AG04449 (cell line): ENCODE results near the gene SNX12.
"Not testable (repeated sequence)": the region's sequence is repeated elsewhere in the genome, so short reads cannot be mapped to it uniquely, and the experiment has no call there.

Experiments
- CTCF ChIA-PET: fragments of 350-600 bp; formaldehyde crosslinking; extraction: SDS; loops from one replicate; lab custom pipeline; 2021; ENCODE audit warnings: antibody characterized with exemption; lab: Yijun Ruan, JAX
- POLR2A ChIA-PET: fragments of 400-600, 350-600 bp; formaldehyde crosslinking; extraction: SDS; loops from one replicate; lab custom pipeline; 2020; ENCODE audit warnings: antibody characterized with exemption, inconsistent platforms; lab: Yijun Ruan, JAX
- DNase-seq: peaks from one replicate; pipeline ENCODE4 v3.0.0-alpha.2; 2010; ENCODE audit warnings: low read depth, low spot score
- H3K4me3 ChIP-seq: 2 replicates; pipeline ENCODE4 v1.5.1; 2011; ENCODE audit warnings: low read depth, mild to moderate bottlenecking, control low read depth, low read length
- TF ChIP-seq, protein P1 (sequence below): IDR thresholded peaks from one replicate; pipeline ENCODE4 v1.5.1; 2011; ENCODE audit warnings: mild to moderate bottlenecking, moderate library complexity, low read length, control low read depth, inconsistent platforms; ENCODE audit not compliant: insufficient read depth; ENCODE audit errors: missing control alignments

SNX12 gene

DNA sequence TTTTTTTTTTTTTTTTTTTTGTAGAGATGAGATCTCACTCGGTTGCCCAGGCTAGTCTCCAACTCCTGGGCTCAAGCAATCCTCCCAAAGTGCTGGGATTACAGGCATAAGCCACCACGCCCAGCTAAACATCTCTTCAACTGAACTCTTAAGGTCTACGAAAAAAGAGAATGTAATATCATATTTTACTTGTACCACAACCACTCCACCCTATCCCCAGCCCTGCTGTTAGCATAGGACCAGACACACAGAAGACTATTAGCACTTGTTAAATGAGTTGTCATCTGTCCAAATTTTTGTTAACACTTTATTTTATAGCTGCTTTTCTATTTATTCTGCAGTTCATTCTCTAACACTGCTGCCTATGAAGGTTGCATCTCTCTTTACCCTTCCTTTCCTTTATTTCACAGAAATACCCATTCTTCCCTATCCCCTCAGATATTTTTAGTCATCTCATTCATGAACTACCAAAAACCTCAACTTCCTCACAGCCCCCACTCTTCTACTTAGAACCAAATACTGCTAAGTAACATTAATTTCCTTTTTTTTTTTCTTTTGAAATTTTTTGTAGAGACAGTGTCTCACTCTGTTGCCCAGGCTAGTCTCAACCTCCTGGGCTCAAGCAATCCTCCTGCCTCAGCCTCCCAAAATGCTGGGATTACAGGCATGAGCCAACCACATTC lies 10.1 kb downstream of the SNX12 start:
- no peak for DNase-seq
- TF ChIP-seq, protein P1, sequence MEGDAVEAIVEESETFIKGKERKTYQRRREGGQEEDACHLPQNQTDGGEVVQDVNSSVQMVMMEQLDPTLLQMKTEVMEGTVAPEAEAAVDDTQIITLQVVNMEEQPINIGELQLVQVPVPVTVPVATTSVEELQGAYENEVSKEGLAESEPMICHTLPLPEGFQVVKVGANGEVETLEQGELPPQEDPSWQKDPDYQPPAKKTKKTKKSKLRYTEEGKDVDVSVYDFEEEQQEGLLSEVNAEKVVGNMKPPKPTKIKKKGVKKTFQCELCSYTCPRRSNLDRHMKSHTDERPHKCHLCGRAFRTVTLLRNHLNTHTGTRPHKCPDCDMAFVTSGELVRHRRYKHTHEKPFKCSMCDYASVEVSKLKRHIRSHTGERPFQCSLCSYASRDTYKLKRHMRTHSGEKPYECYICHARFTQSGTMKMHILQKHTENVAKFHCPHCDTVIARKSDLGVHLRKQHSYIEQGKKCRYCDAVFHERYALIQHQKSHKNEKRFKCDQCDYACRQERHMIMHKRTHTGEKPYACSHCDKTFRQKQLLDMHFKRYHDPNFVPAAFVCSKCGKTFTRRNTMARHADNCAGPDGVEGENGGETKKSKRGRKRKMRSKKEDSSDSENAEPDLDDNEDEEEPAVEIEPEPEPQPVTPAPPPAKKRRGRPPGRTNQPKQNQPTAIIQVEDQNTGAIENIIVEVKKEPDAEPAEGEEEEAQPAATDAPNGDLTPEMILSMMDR: no peak
- ChIA-PET CTCF (no interaction called here), POLR2A (no interaction called here)
- no peak overlapping the region for H3K4me3 ChIP-seq

DNA sequence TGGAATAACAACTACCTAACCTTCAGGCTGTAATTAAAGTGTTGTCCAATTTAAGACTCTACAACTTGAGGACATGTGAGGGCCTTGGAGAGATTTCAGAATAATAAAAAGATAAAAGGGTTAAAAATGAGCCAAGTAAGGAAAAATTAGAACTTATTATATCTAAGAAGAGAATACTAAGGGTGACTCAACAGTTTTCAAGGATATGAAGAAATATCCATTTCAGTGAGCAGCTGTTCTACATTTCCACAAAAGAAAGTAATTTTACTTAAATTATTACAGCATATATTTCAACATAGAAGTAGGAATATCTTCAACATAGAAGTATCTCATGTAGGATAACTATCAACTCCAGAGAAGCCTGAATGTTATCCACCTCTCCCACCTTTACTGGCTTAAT lies 11.3 kb downstream of the SNX12 start:
- TF ChIP-seq, protein P1: no peak
- ChIA-PET CTCF (no interaction called here), POLR2A (no interaction called here)
- no peak for DNase-seq
- no peak overlapping the region for H3K4me3 ChIP-seq

DNA sequence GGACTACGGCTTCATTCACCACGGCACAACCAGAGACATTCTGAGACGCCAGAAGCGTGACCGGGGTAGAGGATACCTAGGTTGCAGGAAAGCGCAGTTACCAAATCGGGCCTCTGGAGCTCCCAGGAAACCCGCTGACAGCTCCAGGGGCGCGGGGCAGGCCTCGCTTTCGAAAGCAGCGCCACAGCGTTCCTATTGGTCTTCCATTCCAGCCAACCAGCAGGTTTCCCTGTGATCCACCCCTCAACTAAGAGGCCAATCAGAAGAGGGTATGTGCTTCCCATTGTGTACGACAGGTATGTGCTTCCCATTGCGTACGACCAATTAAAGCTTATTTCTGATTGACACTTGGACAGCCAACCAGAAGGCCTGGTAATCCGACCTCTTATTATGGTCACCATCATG lies 14.9 kb downstream of the SNX12 start:
- POLR2A ChIA-PET: no interaction called here
- DNase-seq: no peak
- CTCF ChIA-PET: no interaction called here
- no peak overlapping the region for H3K4me3 ChIP-seq
- TF ChIP-seq, protein P1: no peak

DNA sequence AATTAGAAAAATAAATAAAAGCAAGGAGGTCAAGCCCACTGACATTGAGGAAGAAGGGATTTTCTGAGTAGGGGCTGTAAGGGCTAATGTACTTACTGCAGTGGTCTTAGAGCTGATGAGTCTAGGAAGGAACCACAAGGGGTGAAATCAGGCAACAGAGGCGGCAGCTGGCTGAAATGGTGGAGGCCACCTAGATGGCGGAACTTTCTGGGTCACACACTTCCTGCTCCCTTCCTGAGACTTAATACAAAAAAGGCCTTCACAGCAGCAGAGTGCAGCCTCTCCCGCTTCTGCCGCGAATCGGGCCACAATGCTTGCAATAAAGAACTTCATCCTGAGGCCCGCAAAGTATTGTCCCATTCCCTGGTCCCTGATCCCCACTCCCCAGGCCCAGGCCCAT lies 15.4 kb downstream of the SNX12 start:
- TF ChIP-seq, protein P1: no peak
- DNase-seq: no peak
- no peak overlapping the region for H3K4me3 ChIP-seq
- POLR2A ChIA-PET: no interaction called here
- CTCF ChIA-PET: no interaction called here

DNA sequence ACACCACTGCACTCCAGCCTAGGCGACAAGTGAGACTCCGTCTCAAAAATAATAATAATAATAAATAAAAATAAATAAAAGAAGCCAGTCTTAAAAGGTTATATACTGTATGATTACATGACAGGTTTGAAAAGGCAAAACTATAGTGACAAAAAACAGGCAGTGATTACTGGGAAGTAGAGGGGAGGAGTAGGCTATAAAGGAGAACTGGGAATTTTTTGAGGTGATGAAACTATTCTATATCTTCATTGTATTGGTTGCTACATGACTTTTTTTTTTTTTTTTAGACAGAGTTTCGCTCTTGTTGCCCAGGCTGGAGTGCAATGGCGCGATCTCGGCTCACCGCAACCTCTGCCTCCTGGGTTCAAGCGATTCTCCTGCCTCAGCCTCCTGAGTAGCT lies 20.2 kb downstream of the SNX12 start:
- H3K4me3 ChIP-seq, POLR2A ChIA-PET, DNase-seq, CTCF ChIA-PET: not testable (repeated sequence)

DNA sequence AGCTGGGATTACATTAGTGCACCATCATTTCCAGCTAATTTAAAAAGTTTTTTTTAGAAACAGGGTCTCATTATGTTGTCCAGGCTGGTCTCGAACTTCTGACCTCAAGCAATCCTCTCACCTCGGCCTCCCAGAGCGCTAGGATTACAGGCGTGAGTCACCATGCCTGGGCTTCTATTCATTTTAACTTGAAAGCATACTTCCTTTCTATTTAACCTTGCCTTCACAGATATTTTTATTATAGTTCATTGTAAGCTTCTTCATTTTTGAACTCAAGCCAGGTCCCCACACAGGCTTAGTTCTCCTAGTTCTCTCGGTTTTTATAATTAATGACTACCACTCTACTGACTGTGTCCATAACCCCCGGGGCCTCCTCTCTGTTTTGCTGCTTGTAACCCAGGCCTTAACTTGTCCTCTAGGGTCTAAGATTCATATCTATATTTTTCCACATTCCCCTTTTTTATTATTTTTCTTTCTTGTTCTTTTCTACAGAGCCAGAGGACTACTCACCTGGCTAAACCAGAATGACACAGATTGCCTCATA lies 50.7 kb downstream of the SNX12 start:
- POLR2A ChIA-PET: no interaction called here
- CTCF ChIA-PET: no interaction called here
- H3K4me3 ChIP-seq: no peak overlapping the region
- DNase-seq: no peak
- TF ChIP-seq, protein P1: no peak
